Thoracic aorta (tissue), 2 donors: Measurements from ENCODE around the gene ANKS1A. TPM values are rescaled to one million over a fixed set of nuclear protein-coding genes. Genes with fewer than 3 reads are reported as not detected.
"Not testable (repeated sequence)": the region's sequence is repeated elsewhere in the genome, so short reads cannot be mapped to it uniquely, and the experiment has no call there.

ENCODE experiments used
- ATAC-seq: fragments of 150-250 bp; one replicate; pipeline ENCODE4 v1.8.0; 2017; ENCODE audit warnings: low read depth; ENCODE audit not compliant: insufficient number of reproducible peaks, low FRiP score
- DNase-seq: peaks from one replicate; pipeline ENCODE4 v3.0.0-alpha.2; 2020; ENCODE audit warnings: low spot score
- H3K27ac ChIP-seq, 2 donors: fragments of 200-600 bp; sonication (generic); 1 replicate in 1 of 2; 2 replicates in 1 of 2; pipeline ENCODE4 v1.5.1; 2016; ENCODE audit warnings: mild to moderate bottlenecking in 2 of 2, moderate library complexity in 2 of 2
- H3K27me3 ChIP-seq: fragments of 200-600 bp; sonication (generic); replicated peaks from 2 replicates; pipeline ENCODE4 v1.6.0; 2016; ENCODE audit warnings: mild to moderate bottlenecking; ENCODE audit not compliant: insufficient read depth
- H3K36me3 ChIP-seq: fragments of 200-600 bp; sonication (generic); one replicate; pipeline ENCODE4 v1.5.1; 2016
- H3K4me1 ChIP-seq, 2 donors: fragments of 200-600 bp; sonication (generic); 1 replicate in 1 of 2; 2 replicates in 1 of 2; pipeline versions ENCODE4 v1.5.1 to v1.6.0; 2016; ENCODE audit warnings: low read depth in 2 of 2, mild to moderate bottlenecking in 1 of 2; ENCODE audit not compliant: control insufficient read depth in 1 of 2
- H3K4me3 ChIP-seq: fragments of 200-600 bp; sonication (generic); 2 replicates; pipeline ENCODE4 v1.5.1; 2016; ENCODE audit warnings: mild to moderate bottlenecking
- H3K9me3 ChIP-seq: fragments of 200-600 bp; sonication (generic); 2 replicates; pipeline ENCODE4 v1.5.1; 2016
- total RNA-seq, 2 donors: library from RNA; depleted of rRNA; stranded (reverse); fragments of >200 nt; gene quantifications; one replicate each; pipeline versions ENCODE4 v1.1.0 to v1.2.3, GENCODE V29; 2016
- TF ChIP-seq, protein P1 (sequence below): fragments of 200-600 bp; sonication (generic); IDR thresholded peaks from one replicate; pipeline ENCODE4 v1.5.1; 2019; ENCODE audit warnings: antibody characterized with exemption

The ANKS1A gene
- total RNA-seq, 2 donors from 2014 or later: 37.9 to 55.4 TPM

DNA sequence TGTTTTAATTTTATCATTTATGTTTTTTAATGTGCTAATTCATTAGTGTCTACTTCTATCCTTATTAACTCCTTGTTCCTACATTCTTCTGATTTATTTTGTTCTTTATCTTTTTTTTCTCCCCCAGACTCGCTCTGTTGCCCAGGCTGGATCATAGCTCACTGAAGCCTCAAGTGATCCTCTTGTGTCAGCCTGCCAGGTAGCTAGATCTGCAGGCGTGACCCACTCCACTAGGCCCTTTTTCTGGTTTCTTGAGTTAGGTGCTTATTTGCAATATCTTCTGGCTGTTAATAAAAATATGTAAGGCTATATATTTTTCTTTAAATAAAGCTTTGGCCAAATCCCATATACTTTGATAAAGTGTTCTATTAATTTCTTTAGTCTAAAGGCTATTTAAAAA, 4.1 kb upstream of the ANKS1A start:
- ATAC-seq (no peak), DNase-seq (no peak)
- Histone ChIP-seq H3K4me1 (peaks cover 5 to 14% of the 10 kb centered on the region in 2 donors), H3K36me3 (peaks cover 11% of the 10 kb centered on the region), H3K9me3 (no peaks in the 10 kb centered on the region), H3K27ac (no peak overlapping the region), H3K27me3 (no peaks in the 10 kb centered on the region), H3K4me3 (no peak overlapping the region)
- TF ChIP-seq, protein P1, sequence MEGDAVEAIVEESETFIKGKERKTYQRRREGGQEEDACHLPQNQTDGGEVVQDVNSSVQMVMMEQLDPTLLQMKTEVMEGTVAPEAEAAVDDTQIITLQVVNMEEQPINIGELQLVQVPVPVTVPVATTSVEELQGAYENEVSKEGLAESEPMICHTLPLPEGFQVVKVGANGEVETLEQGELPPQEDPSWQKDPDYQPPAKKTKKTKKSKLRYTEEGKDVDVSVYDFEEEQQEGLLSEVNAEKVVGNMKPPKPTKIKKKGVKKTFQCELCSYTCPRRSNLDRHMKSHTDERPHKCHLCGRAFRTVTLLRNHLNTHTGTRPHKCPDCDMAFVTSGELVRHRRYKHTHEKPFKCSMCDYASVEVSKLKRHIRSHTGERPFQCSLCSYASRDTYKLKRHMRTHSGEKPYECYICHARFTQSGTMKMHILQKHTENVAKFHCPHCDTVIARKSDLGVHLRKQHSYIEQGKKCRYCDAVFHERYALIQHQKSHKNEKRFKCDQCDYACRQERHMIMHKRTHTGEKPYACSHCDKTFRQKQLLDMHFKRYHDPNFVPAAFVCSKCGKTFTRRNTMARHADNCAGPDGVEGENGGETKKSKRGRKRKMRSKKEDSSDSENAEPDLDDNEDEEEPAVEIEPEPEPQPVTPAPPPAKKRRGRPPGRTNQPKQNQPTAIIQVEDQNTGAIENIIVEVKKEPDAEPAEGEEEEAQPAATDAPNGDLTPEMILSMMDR: no peak

DNA sequence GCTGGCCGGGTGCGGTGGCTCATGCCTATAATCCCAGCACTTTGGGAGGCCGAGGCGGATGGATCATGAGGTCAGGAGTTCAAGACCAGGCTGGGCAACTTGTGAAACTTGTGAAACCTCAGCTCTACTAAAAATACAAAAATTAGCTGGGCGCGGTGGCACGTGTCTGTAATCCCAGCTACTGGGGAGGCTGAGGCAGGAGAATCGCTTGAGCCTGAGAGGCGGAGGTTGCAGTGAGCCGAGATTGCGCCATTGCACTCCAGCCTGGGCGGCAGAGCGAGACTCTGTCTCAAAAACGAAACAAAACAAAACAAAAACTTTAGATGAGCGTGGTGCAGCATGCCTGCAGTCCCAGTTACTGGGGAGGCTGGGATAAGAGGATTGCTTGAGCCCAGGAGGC, 3.2 kb upstream of the ANKS1A start:
- H3K4me3 ChIP-seq, H3K9me3 ChIP-seq, H3K27ac ChIP-seq, H3K27me3 ChIP-seq, ATAC-seq, DNase-seq: not testable (repeated sequence)
- Histone ChIP-seq H3K36me3 (peaks cover 11% of the 10 kb centered on the region), H3K4me1 (peaks cover 13 to 22% of the 10 kb centered on the region in 2 donors)

- Histone ChIP-seq H3K9me3 (no peaks in the 10 kb centered on the region), H3K27ac (peak within 1 kb of the TSS; percentile 92 to 98), H3K4me3 (peak within 1 kb of the TSS; percentile 95), H3K36me3 (peaks cover 3% of the 10 kb centered on the region), H3K4me1 (peaks cover 13 to 37% of the 10 kb centered on the region in 2 donors), H3K27me3 (no peaks in the 10 kb centered on the region)
- DNase-seq: peak; percentile 83
- ATAC-seq: peak; percentile 76
- TF ChIP-seq, protein P1: no peak
These were observed 1.1 kb upstream of the ANKS1A start, which contains the start of gene TAF11 for GRCh38 chr6:34887753-34888513. Gene TAF11 (minus strand): TSS chr6:34888042. CDS start chr6:34887957, 85 bp downstream.

DNA sequence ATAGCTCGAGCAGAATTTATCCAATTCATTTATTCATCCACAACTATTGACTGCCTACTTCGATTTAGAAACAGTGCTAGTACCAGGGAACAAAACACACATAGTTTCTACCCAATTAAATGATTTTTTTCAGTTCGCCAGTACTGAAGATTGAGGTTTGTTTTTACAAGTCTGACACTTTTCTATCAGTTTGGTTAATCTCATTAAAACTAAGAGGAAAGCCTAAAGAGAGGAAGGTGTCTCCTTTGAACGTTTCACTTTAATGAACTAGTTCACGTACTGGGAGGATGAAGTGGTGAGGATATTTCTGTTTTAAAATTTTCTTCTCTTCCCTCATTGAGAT, 570 bp upstream of the ANKS1A start:
- peak overlapping the region; percentile 92 to 98 for H3K27ac ChIP-seq
- no peaks in the 10 kb centered on the region for H3K9me3 ChIP-seq
- TF ChIP-seq, protein P1: no peak
- peaks cover 13 to 37% of the 10 kb centered on the region in 2 donors for H3K4me1 ChIP-seq
- no peak for ATAC-seq
- no peaks in the 10 kb centered on the region for H3K36me3 ChIP-seq
- no peaks in the 10 kb centered on the region for H3K27me3 ChIP-seq
- DNase-seq: no peak
- peak overlapping the region; percentile 95 for H3K4me3 ChIP-seq

- TF ChIP-seq, protein P1: no peak
- no peak for ATAC-seq
These were observed 1.5 kb downstream of the ANKS1A start for GRCh38 chr6:34890533-34890925.

More at GRCh38 chr6:34890533-34890925, 1.5 kb downstream of the ANKS1A start:
- H3K4me1 ChIP-seq: peaks cover 13 to 37% of the 10 kb centered on the region in 2 donors
- H3K9me3 ChIP-seq: no peaks in the 10 kb centered on the region
- H3K27me3 ChIP-seq: no peaks in the 10 kb centered on the region
- peak overlapping the region in 1 of 2 donors; percentile 13 for H3K27ac ChIP-seq
- peak overlapping the region; percentile 95 for H3K4me3 ChIP-seq
- H3K36me3 ChIP-seq: no peaks in the 10 kb centered on the region
- DNase-seq: no peak
